ENCODE results near the gene CAST.

CAST gene

DNA sequence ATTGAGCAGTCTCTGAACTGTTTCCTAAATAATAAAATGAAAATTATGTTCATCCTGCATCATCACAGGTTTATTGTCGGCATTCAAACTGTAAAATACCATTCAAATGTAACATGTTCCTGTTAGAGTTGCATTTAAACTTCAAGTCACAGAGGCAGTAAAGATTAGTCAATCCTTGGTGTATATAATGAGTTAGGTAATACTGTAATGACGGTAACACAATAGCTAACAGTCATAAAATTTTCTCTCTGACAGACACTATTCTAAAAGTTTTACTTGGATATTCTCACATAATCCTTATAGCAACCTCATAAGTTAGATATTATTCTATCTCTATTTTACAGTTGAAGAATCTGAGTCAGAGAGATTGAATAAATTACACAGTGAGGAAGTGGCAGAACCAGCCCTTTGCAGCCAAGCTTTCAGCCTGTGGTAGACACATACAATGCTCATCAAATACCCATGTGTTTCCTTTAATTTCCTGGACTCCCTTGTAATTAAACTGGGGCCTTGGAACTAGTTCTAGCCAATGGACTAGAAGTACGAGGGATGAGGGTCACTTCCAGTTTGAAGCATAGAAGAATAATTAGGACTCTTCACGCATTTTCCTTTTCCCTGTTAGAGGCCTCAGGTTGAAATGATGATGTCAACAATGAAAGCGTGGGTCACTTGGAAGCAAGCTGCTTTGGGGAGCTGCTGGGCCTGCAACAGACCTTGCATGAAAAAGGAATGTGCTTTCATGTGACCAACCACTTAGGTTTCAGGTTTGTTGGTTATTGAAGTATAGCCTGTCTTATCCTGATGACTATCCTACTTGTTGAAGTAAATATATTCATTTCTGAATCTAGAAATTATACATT lies 12.3 kb upstream of the CAST start:
- in situ Hi-C loops (cut with MboI; ENCODE audit: low sequenced_read_pairs, unreplicated experiment): no loop called here
- no peak for DNase-seq (ENCODE audit: low spot score)
- TF ChIP-seq, protein P1, sequence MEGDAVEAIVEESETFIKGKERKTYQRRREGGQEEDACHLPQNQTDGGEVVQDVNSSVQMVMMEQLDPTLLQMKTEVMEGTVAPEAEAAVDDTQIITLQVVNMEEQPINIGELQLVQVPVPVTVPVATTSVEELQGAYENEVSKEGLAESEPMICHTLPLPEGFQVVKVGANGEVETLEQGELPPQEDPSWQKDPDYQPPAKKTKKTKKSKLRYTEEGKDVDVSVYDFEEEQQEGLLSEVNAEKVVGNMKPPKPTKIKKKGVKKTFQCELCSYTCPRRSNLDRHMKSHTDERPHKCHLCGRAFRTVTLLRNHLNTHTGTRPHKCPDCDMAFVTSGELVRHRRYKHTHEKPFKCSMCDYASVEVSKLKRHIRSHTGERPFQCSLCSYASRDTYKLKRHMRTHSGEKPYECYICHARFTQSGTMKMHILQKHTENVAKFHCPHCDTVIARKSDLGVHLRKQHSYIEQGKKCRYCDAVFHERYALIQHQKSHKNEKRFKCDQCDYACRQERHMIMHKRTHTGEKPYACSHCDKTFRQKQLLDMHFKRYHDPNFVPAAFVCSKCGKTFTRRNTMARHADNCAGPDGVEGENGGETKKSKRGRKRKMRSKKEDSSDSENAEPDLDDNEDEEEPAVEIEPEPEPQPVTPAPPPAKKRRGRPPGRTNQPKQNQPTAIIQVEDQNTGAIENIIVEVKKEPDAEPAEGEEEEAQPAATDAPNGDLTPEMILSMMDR (IDR thresholded peaks at IDR 0.05; ENCODE audit: borderline replicate concordance, control extremely low read depth, extremely low read depth, insufficient read depth, missing control alignments): no peak

DNA sequence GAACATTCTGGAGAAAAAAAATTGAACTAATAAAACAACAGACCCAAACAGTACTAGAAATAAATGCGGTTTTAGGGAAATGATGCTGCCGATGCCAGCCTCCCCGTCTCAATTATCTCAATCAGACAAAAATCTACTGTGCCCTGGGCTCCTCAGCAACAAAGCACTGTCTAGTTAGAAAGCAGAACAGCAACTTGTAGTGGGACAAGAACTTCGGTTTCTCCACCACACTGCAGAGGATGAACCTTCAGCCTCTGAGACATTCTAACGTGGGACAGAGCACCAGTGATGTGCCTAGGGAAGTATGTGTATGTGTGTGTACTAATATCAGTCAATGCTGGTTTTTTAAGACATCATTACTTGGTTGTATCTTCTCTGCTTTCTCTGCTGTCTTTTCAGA lies 11.1 kb upstream of the CAST start:
- TF ChIP-seq, protein P1 (IDR thresholded peaks at IDR 0.05; ENCODE audit: borderline replicate concordance, control extremely low read depth, extremely low read depth, insufficient read depth, missing control alignments): no peak
- in situ Hi-C loops (cut with MboI; ENCODE audit: low sequenced_read_pairs, unreplicated experiment): no loop called here
- DNase-seq (ENCODE audit: low spot score): no peak

DNA sequence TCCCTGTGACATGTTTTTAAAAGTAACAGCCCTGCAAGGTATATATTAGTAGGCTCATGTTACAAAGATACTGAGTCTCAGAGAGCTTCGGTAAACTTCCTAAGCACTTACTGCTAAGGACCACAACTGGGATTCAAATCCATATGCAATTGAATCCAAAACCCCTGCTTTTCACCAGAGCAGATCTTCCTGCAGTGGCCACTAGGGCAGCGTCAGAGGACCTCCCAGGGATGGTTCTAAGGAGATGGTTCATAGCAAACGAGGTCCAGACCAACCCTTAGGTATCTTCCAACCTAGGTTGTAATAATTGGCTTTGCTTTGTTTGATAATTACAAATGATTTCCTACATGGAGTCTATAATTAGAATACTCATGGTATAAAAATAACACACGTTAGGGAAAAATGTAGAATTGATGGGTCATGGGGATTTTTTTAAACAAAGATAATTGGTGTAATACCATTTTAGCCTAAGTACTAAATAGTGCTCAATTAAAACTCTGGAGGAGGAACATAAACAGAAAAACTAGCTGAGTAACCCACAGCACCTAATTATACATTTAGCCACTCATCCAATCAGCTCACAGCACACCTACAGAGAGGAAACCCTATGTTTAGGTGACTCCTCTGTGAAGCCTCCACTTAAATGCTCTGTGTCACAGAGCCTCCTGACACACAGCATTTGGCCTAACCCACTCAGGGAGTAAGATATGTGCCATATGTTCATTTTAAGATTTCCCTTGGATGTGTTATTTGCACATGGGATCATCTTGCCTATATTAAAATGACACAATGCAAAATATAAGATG lies 10.0 kb upstream of the CAST start:
- in situ Hi-C loops (cut with MboI; ENCODE audit: low sequenced_read_pairs, unreplicated experiment): no loop called here
- TF ChIP-seq, protein P1 (IDR thresholded peaks at IDR 0.05; ENCODE audit: borderline replicate concordance, control extremely low read depth, extremely low read depth, insufficient read depth, missing control alignments): no peak
- no peak for DNase-seq (ENCODE audit: low spot score)

DNA sequence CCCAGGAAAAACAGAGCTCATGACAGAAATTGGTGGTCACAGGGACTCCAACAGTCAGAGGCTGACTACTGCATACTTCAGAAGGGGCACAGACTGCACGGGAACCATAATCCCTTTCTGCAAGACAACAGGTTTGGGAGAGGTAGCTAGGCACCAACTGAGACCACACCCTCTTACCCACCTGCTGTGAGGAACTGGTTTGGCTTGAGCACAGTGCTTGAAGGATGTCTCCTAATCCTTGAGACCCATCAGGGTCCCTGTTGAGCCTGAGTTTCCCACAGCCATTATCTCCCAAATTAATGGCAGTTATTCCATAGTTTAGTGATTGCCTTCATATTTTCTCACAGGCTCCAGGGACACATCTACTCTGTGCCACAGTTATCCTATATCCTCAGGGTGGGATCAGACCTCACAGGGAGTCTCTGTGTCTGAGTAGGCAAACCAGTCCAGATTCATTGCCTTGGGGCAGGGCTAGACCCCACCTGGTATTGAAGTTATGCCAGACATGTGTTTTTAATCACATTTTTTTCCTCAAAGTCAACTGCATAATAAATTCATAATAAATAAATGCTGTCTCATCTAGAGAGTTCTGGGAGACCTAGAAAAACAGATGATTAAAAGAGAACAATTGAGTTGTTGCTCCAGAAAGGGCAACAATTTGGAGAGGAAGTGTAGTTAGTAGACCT lies 9.3 kb upstream of the CAST start:
- in situ Hi-C loops (cut with MboI; ENCODE audit: low sequenced_read_pairs, unreplicated experiment): no loop called here
- no peak for DNase-seq (ENCODE audit: low spot score)
- TF ChIP-seq, protein P1 (IDR thresholded peaks at IDR 0.05; ENCODE audit: borderline replicate concordance, control extremely low read depth, extremely low read depth, insufficient read depth, missing control alignments): no peak

DNA sequence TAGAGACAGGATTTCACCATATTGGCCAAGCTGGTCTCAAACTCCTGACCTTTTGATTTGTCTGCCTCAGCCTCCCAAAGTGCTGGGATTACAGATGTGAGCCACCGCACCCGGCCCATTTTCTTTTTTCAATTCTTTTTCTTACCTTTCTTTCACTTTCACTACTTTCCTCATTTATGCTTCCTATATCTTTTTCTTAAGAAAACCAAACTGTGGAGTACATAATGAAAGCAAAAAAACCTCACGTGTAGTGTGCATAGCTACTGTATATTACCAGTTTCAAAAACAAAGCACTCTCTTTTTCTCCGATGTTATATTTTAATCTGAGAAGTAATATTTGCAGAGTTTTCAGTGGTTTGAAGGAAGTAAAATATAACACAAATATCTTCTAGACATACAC lies 8.0 kb upstream of the CAST start:
- no peak for DNase-seq (ENCODE audit: low spot score)
- TF ChIP-seq, protein P1 (IDR thresholded peaks at IDR 0.05; ENCODE audit: borderline replicate concordance, control extremely low read depth, extremely low read depth, insufficient read depth, missing control alignments): no peak
- in situ Hi-C loops (cut with MboI; ENCODE audit: low sequenced_read_pairs, unreplicated experiment): no loop called here

DNA sequence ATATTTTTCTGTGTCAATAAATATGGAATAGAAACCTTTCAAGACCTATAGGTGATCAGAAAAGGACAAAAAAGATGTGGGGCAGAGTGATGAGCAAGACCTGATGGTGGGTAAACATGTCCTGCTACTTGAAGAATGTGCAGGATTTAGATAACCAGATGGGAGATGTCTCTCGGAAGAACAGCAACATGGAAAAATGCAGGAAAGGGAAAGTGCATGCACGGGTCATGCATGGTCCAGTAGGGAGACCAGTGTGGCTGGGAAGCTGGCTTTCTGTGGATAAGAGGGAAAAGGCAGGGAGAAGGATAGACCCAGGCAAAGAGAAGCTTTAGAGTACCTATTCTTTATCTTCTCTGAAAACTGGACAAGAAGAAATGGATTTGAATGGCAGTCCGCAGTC lies 7.1 kb upstream of the CAST start:
- in situ Hi-C loops (cut with MboI; ENCODE audit: low sequenced_read_pairs, unreplicated experiment): no loop called here
- TF ChIP-seq, protein P1 (IDR thresholded peaks at IDR 0.05; ENCODE audit: borderline replicate concordance, control extremely low read depth, extremely low read depth, insufficient read depth, missing control alignments): no peak
- no peak for DNase-seq (ENCODE audit: low spot score)
